ENCODE data around the gene CD177.

Gene CD177

DNA sequence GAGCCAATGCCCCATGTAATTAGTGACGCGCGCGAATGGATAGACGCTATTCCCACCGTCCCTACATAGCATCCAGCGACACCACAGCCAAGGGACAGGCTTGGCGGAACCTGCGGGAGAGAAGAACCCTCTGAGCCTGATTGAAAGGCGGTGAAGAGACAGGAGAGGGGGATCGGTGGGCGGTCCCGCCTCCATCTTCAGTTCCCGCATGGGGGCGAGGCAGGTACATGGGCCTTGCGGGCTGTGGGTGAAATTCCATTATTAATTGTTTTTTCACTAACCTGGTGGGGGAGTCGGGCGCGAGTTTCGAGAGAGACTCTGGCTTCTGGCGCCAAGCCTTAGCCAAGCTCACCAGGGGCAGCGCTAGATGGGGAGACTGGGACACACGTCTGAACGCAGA lies 52.8 kb downstream of the CD177 start:
- FAIRE-seq = no peak
- no peak for TF ChIP-seq TAF1 (IDR thresholded peaks at IDR 0.05; ENCODE audit: borderline replicate concordance, low read depth, low read length)
- no peak for TF ChIP-seq POLR2A (IDR thresholded peaks at IDR 0.05; ENCODE audit: low read depth, low read length)
- TF ChIP-seq POLR2AphosphoS5 (IDR thresholded peaks at IDR 0.05; ENCODE audit: low read depth, low read length) = no peak

DNA sequence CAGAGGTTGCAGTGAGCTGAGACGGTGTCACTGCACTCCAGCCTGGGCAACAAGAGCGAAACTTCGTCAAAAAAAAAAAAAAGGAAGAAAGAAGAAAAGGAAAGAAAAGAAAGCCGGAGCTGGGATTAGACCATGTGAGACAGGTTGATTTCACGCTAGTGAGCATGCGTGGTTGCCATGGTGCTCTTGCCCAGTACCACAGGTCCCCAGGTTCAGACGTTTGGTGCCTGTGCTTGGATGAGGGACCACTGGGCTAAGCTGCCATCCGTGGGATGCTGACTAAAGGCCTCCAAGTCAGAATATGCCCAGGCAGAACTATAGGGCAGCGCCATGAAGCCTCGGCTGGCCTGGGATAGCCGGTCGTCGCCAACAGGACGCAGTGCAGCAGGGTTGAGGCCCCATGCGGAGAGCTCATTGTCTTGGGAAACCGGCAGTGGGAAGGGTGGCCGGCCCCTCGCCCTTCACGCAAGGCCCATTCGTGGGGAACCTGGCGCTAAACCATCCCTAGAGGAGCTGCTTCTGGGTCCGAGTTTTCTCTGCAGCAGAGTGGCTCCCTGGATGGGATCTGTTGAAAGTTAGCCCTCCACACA lies 54.0 kb downstream of the CD177 start:
- TF ChIP-seq POLR2AphosphoS5 (IDR thresholded peaks at IDR 0.05; ENCODE audit: low read depth, low read length) = no peak
- no peak for TF ChIP-seq POLR2A (IDR thresholded peaks at IDR 0.05; ENCODE audit: low read depth, low read length)
- no peak for TF ChIP-seq TAF1 (IDR thresholded peaks at IDR 0.05; ENCODE audit: borderline replicate concordance, low read depth, low read length)
- DNase-seq (ENCODE audit: insufficient read length) (no peak), FAIRE-seq (no peak)

More for the DNA sequence above, 52.8 kb downstream of the CD177 start:
- DNase-seq (ENCODE audit: insufficient read length) = no peak

DNA sequence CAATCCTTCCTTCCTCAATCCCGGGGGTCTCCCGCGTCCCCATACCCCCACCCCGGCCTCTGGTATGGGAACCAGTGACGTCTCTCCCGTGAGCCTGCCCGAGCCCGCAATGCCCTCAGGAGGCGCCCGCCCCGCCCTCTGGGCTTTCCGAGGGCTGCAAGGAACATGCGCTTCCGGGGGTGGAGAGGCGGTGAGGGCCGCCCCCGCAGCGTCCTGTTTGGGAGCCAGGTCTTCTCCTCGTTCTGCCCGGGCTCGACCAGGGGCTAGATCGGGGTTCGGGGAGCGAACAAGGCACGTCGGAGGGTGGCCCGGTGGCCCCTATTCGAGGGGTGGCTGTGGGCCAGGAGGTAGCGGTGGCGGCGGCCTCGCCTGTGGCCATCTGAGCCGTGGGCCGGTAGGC lies 54.6 kb downstream of the CD177 start:
- DNase-seq (ENCODE audit: insufficient read length) = no peak
- TF ChIP-seq POLR2A (IDR thresholded peaks at IDR 0.05; ENCODE audit: low read depth, low read length) (no peak), POLR2AphosphoS5 (IDR thresholded peaks at IDR 0.05; ENCODE audit: low read depth, low read length) (no peak), TAF1 (IDR thresholded peaks at IDR 0.05; ENCODE audit: borderline replicate concordance, low read depth, low read length) (no peak)

DNA sequence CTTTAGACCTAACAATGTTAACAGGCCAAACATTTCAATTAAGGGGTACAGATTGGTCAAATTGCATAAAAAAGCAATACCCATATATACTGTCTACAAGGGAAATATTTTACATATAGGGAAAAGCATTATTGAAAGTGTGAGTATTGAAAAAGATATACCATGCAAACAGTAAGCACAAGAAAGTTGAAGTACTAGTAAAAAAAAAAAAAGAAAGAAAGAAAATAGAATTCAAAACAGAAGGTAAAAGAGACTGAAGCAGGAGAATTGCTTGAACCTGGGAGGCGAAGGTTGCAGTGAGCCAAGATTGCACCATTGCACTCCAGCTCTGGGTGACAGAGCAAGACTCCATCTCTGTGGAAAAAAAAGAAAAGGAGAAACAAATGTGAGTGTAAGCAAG lies 55.9 kb downstream of the CD177 start:
- no peak for TF ChIP-seq POLR2AphosphoS5 (IDR thresholded peaks at IDR 0.05; ENCODE audit: low read depth, low read length)
- no peak for TF ChIP-seq POLR2A (IDR thresholded peaks at IDR 0.05; ENCODE audit: low read depth, low read length)
- no peak for TF ChIP-seq TAF1 (IDR thresholded peaks at IDR 0.05; ENCODE audit: borderline replicate concordance, low read depth, low read length)
- FAIRE-seq = no peak
- no peak for DNase-seq (ENCODE audit: insufficient read length)

More for the DNA sequence above, 54.6 kb downstream of the CD177 start:
- FAIRE-seq = no peak

DNA sequence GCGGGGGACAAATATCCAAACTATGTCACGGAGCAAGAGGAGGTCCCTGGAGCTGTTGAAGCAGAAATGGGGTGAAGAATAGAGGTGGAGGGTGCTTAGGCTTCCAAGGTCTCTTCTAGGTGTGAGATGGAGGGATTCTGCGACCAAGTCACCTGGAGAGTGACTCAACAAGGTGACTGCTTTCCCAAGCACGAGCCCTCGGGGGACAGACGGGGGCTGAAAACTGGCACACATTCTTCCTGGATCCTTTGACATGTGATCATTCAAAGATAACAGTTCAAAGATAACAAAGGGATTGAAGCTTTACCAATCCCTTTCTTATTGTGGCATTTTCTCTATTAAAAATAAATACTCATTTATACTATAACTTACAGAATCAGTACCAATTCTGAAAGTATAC lies 59.0 kb downstream of the CD177 start:
- FAIRE-seq (no peak), DNase-seq (ENCODE audit: insufficient read length) (no peak)
- TF ChIP-seq POLR2A (IDR thresholded peaks at IDR 0.05; ENCODE audit: low read depth, low read length) (no peak), TAF1 (IDR thresholded peaks at IDR 0.05; ENCODE audit: borderline replicate concordance, low read depth, low read length) (no peak), POLR2AphosphoS5 (IDR thresholded peaks at IDR 0.05; ENCODE audit: low read depth, low read length) (no peak)
